Activated gamma-delta T cell treated with Interleukin-2 at 50 U/mL for 16 hours (primary cell): Measurements from ENCODE around the gene PLEKHM2.
A peak's percentile ranks its signal among the peaks of the same experiment; 100 is the strongest.
"Not testable (repeated sequence)": the region's sequence is repeated elsewhere in the genome, so short reads cannot be mapped to it uniquely, and the experiment has no call there.

ENCODE experiments used
- DNase-seq: peaks from one replicate; pipeline ENCODE4 v3.0.0-alpha.2; 2020

Gene PLEKHM2, protein sequence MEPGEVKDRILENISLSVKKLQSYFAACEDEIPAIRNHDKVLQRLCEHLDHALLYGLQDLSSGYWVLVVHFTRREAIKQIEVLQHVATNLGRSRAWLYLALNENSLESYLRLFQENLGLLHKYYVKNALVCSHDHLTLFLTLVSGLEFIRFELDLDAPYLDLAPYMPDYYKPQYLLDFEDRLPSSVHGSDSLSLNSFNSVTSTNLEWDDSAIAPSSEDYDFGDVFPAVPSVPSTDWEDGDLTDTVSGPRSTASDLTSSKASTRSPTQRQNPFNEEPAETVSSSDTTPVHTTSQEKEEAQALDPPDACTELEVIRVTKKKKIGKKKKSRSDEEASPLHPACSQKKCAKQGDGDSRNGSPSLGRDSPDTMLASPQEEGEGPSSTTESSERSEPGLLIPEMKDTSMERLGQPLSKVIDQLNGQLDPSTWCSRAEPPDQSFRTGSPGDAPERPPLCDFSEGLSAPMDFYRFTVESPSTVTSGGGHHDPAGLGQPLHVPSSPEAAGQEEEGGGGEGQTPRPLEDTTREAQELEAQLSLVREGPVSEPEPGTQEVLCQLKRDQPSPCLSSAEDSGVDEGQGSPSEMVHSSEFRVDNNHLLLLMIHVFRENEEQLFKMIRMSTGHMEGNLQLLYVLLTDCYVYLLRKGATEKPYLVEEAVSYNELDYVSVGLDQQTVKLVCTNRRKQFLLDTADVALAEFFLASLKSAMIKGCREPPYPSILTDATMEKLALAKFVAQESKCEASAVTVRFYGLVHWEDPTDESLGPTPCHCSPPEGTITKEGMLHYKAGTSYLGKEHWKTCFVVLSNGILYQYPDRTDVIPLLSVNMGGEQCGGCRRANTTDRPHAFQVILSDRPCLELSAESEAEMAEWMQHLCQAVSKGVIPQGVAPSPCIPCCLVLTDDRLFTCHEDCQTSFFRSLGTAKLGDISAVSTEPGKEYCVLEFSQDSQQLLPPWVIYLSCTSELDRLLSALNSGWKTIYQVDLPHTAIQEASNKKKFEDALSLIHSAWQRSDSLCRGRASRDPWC

DNA sequence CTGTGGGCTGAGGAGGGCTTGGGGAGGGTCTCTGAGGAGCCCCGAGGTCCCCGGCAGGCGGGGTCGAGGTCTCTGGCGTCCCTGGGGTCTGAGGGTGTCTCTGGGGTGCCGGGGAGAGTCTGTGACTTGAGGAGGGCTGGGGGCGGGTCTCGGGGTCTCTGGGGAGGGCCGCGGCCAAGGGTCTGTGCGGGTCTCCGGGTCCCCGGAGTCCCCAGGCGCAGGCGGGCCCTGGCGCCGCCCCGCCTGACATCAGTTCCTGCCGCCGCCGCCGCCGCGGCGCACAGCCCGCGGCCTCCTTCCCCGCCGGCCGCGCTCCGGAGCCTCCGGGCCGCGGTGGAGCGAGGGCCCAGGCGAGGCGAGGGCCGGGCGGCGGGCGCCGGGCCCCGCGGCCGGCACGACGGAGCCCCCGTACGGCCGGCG is at the start of gene PLEKHM2:
Gene PLEKHM2, plus strand, starts transcription at position 279 of the 420 bp plus-strand sequence. CDS start 239 bp downstream, outside the sequence.
- peak; percentile 39 for DNase-seq

DNA sequence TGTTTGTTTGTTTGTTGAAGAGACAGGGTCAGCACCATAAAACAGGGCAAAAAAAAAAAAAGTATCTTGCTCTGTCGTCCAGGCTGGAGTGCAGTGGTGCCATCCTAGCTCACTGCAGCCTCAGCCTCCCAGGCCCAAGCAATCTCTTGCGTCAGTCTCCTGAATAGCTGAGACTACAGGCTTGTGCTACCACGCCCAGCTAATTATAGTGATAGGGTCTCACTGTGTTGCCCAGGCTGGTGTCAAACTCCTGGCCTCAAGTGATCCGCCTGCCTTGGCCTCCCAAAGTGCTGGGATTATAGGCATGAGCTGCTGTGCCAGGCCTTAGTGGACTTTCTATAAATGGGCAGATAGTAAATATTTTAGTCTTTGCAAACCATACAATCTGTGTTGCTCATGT is 47.7 kb upstream of the PLEKHM2 start:
- no peak for DNase-seq

DNA sequence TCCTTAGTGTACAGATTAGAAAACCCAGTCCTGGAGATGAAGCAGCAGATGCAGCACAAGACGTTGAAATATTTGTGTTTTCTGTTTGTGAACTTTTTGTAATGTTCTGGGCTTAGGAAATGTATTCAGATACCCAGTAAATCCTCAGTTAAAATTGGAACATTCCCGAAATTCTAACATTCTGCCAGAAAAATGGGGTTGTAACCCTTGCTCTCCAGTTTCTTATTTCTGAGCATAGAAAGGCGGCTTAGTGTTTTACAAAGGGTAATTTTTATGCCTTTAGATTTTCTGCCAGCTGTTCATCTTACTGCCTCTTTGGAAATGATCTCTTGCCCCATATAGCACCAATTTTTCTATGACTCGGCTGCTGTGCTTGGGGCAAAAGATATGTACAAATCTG is 46.3 kb upstream of the PLEKHM2 start:
- no peak for DNase-seq

DNA sequence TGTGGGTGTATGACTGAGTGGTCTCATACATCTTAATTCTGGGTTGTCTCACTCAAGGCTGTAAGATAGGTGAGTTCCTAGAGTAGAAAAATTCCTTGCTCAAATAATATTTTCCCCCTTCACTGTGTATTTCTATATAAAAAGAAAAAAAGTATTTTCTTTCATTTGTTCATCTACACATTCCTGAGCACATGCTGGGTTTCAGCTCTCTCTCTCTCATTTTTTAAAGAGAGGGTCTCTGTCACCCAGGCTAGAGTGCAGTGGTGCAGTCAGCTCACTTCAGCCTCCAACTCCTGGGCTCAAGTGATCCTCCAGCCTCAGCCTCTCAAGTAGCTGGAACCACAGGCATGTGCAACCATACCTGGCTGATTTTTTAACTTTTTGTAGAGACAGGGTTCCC is 44.9 kb upstream of the PLEKHM2 start:
- DNase-seq, result no peak

DNA sequence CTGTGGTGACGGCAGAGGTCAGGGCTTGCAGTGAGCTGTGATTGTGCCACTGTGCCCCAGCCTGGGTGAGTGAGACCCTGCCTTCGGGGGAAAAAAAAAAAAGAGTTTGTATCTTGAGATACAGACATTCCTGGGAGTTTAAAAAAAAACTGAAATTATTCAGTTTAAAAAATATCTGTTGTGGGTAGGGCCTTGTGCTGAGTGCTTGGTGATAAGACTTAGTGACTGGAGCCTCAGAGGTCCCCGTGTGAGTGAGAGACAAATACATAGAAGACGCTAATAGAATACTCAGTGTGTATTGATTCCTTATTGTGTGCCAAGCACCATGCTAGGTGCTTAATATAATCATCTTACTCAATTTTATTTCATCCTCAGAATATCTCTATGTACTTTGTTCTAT is 44.2 kb upstream of the PLEKHM2 start:
- DNase-seq, result no peak

DNA sequence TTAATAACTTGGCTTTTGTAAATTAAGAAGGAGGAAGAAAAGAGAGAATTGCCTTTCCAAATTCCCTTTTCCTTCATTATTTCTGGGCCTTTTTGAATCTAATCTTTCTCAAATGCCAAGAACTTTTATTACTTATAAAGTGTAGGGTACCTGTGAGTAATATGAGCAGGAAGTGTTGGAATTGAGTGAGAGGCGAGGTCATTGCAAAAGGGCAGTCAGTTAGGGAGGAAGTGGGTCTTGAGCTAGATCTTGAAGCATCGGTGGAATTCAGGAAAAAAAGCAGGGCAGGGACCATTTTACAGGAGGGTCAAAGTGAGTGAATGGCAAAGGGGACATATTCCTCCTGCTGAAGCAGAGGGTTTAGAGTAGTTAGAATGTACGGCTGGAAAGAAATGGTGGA is 43.5 kb upstream of the PLEKHM2 start:
- no peak for DNase-seq

DNA sequence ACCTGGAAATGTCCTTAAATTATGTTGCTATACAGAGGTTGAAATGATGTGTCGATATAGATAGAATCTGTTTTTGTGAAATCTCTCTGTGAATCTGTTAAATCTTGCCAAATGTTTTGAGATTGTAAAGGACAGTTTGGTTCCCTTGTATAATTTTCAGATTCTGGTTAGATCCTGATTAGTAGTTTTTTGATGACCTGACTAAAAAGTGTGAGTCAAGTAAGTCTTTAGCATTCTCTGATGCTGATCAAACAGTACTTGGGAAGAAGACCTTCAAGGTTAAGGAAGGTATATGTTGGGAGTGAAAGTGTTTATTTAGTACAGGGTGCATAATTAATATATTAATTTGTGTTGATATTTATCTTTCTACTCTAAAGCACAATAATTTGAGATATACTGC is 34.2 kb upstream of the PLEKHM2 start:
- DNase-seq, result no peak

DNA sequence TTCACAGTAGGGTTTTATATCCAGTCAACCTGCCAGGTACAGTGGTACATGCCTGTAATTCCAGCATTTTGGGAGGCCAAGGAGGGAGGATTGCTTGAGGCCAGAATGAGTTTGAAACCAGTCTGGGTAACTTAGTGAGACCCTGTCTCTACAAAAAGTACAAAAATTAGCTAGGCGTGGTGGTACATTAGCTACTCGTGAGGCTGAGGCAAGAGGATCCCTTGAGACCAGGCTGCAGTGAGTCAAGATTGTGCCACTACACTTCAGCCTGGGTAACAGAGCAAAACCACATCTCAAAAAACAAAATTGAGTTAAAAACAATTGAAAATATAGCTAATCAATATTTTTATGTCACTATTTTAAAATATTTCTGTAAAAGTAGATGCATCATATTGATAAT is 33.7 kb upstream of the PLEKHM2 start:
- DNase-seq, result no peak

DNA sequence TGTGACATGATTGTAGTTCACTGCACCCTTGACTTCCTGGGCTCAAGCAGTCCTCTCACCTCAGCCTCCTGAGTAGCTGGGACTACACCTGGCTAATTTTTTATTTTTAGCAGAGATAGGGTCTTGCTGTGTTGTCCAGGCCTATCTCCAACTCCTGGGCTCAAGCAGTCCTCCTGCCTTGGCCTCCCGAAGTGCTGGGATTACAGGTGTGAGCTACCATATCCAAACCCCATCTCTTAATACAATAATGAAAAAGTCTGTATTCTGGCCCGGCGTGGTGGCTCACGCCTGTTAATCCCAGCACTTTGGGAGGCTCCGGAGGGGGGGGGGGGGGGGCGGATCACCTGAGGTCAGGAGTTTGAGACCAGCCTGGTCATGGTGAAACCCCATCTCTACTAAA is 32.0 kb upstream of the PLEKHM2 start:
- DNase-seq, result not testable (repeated sequence)

DNA sequence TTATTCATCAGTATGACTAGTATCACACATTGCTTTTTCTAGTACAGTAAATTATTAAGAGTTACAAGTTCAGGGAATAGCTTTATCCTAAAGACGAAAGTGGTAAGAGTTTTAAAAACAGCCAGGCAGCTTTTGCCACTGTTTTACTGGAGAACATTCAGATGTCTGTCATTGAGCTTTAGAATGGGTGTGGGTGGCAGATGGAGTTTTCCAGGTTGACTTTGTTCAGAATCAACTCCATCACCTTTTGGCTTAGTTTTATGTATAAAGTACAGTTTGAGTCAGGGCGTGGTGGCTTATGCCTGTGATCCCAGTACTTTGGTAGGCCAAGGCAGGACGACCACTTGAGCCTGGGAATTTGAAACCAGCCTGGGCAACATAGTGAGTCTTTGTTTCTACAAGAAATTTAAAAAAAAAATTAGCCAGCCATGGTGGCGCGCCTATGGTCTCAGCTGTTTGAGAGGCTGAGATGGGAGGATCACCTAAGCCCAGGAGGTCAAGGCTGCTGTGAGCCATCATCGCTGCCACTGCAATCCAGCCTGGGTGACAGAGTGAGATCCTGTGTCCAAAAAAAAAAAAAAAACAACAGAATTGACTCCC is 29.9 kb upstream of the PLEKHM2 start:
- no peak for DNase-seq

DNA sequence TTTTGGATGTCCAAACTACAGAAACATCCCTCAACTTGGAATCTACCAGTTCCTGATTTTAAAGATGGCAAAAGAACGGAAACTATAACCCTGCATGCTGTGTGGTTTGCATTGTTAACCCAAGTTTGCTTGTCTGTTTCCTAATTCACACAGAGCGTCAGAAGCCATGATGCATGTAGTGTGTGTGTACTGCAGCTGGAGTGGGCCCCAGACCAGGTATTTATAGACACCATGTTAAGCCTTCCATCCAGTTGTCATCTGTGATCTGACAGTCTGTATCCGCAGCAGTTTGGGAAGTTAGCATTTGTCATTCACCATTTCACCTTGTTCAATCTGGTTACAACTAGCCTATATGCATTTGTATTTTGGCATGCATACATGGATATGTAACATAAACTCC is 27.7 kb upstream of the PLEKHM2 start:
- no peak for DNase-seq

DNA sequence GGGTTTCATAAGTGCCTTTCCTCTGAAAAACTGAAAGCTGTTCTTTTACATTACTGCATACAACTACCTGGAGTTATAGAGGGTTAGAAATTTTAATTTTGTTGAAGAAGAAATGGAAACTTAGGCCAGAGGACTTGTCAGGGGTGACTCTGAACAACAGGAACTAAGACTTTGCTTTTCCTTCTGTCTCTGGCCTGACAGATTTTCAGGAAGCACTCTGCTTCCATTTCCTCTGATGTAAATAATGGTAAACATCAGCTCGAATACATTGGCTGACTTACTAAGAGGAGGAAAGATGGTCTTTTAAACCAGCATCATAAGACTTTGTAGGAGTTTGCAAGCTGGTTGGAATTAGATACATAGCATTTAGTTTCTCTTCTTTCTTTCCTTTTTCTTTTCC is 27.1 kb upstream of the PLEKHM2 start:
- DNase-seq, result no peak

DNA sequence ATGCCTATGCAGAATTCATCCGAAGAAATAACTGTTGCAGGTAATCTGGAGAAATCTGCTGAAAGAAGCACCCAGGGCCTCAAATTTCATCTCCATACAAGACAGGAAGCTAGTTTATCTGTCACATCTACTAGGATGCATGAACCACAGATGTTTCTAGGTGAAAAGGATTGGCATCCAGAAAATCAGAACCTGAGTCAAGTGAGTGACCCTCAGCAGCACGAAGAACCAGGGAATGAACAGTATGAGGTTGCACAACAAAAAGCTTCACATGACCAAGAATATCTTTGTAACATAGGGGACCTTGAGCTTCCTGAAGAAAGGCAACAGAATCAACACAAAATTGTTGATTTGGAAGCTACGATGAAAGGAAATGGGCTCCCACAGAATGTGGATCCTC is 24.0 kb upstream of the PLEKHM2 start:
- DNase-seq, result no peak

DNA sequence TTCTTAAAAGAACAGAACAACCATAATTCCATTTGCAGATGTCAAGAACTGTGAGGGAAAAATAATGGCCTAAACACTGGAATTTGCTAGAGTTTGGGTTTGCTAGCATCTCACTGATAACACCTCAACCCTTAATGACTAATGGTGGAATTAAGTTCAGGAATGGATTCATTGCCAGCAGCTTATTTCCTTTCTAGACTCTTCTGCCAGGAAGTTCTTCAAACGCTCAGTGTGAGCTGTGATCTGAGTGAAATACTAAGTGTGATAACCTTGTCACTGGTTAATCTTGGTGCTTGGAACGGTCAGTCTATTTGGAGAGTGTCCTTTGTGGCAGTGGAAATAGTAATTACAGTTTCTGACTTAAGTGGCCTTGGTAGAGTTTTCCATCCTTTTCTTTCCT is 21.6 kb upstream of the PLEKHM2 start:
- no peak for DNase-seq

DNA sequence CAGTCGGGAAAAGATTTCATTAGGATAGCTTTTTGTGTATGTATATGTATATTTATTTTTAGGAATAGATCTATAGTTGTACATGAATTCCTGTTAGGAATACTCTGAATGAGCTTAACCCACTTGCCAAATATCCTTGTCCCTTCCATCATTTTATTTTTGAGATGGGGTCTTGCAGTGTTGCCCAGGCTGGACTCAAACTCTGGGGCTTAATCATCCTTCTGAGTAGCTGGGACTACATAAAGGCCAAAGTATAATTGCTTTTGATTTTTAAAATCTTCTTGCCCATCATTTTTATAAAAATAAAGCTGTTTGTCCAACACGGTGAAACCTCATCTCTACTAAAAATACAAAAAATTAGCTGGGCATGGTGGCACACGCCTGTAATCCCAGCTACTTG is 20.2 kb upstream of the PLEKHM2 start:
- DNase-seq, result no peak

DNA sequence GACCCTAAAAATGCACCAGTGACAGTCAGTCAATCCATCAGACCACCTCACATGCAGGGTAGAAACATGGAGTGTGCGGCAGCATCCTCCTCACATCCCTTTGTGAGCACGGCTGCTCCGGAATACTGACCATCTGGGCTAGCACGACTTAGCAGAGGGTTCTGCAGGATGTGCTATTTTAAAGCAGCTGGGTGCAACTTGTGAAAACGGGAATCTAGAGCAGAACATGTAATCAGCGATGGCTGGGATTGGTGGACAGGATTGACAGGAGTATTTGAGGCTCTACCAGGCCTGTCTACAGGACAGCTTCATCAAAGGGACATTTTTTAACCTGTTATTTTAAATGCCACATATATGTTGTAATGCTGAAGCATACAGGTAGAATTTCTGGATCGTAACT is 16.8 kb upstream of the PLEKHM2 start:
- DNase-seq, result no peak

DNA sequence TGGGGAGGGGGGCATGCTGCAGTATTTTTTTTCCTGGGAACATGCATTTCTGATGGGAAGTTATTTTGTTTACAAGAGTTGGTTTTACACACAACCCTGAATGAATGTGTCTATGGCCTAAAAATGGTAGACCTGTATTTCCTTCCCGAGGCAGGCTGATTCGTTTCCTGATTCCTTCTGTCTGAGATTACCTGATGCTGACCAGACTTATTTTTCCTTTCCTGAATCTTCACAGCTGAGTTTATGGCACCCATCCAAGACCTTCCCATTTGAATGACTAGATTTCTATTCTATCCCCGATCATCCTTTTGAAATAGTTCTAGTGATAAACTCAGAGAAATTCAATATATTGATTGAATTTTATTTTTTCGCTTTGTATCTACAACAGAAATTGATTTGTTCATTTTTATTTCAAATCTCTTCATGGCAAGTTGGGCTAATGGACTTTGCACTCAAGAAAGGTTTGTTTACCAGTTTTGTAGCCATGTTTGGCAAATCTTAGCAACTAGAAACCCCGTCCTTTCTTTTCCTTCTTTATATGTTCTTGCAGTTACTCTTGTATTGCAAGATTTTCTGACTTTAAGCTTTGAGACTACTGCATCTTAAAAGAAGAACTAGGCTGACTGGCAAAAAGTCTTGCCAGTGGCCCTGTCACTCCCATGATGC is 15.9 kb upstream of the PLEKHM2 start:
- DNase-seq, result no peak

DNA sequence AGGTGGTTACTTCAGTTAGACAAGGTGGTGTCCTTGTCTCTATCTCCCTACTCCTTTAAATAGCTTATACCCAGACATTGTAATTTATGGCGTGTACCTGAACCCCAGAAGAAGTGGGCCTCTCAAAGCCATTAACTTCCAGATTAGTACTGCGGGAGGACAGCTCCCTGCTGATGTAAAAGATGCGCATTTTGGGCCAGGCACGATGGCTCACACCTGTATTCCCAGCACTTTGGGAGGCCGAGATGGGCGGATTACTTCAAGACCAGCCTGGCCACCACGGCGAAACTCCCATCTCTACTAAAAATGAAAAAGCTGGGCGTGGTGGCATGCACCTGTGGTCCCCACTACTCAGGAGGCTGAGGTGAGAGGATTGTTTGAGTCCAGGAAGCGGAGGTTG is 15.0 kb upstream of the PLEKHM2 start:
- DNase-seq, result no peak

DNA sequence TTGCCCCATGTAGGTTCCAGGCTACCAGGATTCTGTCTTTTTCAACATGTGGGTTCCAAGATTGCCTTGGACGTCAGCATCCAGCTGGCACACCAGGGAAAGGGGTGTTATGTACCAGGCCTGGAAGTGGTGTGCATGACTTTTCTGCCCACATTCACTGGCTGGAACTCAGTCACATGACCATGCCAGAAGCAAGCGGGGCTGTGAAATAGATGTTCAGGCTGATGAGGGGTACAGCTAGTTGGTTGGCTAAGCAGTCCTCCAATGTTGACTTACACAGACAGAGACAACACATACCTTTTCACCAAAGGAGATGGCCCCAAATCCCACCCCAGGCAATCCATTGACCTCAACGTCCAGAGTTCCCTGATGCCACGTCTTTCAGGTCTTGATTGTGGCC is 14.3 kb upstream of the PLEKHM2 start:
- no peak for DNase-seq

DNA sequence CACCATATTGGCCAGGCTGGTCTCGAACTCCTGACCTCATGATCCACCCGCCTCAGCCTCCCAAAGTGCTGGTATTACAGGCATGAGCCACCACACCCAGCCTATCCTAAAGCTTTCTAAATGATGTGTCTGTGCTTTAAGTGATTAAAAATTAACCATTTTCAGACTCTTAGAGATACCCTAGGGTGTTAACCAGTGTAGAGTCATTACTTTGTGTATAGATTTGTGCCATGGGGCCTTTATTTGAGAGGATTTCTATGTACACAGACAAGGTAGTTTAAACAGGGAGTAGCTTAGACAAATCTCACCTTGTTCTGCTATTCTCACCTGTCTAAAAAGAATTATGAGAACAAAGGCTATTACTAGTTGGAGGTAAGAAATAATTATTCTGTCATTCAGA is 12.7 kb upstream of the PLEKHM2 start:
- DNase-seq, result no peak

DNA sequence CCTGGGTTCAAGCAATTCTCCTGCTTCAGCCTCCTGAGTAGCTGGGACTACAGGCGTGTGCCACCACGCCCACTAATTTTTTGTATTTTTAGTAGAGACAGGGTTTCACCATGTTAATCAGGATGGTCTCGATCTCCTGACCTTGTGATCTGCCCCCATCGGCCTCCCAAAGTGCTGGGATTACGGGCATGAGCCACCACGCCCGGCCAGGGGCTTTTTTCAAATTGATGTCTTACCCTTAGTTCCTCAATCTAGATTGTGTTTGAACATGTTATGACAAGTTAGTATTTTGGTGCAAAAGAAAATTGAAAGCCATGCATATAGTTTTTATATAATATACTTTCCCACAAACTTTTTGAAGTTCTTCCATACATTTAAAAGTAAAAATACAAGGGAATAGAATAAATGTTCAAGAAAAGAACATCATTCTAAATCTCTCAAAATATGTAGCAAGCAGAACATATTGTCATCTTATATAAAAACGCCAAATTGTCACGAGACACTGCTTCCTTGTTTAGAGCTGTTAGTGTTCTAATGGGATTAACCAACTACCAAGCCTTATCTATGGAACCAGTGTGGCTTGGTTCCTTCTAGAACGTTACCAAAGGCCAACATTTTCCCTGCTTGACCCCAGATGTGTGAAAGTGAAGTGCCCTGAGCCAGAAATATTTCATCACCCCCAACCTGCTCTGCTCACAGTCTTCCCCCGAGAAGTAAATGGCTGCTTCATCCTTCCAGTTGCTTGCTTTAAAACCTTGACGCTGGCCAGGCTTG is 9.5 kb upstream of the PLEKHM2 start:
- no peak for DNase-seq

DNA sequence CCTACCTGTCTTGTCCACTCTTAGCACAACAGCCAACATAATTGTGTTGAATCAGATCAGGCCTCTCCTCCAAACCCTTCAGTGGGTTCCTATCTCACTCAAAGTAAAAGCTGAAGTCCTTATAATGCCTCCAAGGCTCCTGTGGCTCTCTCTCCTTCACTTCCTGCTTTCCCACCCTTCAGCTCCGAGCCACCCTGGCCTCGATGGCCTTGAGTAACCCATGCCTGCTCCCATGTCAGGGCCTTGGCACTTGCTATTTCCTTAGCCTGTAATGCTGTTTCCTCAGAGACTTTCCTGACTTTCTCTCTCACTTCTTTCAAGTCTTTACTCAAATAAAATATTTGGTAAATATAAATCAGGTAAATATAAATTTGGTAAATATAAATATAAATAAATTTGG is 8.1 kb upstream of the PLEKHM2 start:
- no peak for DNase-seq
